ENCODE measurements around the gene COLEC12.

COLEC12 gene

DNA sequence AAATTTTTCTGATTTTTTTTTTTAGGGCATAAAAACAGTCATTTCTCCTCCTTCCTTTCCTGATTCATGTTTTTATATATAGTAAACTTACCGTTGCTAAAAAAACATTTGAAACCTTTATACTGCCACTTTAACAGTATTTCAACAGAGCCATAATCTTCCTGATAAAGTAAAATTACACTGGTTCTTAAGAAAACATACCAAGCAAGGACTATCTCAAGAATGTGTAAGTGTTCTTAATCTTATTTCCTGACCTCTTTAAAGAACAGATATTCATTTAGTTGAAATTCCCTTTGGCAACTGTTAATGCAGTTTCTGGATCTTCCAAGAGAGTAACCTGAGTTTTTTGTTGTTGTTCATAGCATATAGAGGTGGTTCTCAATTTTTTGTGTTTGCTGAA lies 26.6 kb upstream of the COLEC12 start:
- DNase-seq (ENCODE audit: low read depth), result no peak
- H3K4me3 ChIP-seq (ENCODE audit: low read depth, low read length), result no peak overlapping the region
- TF ChIP-seq MYC (IDR thresholded peaks at IDR 0.05; ENCODE audit: low read depth, low read length), result no peak
- TF ChIP-seq, protein P1, sequence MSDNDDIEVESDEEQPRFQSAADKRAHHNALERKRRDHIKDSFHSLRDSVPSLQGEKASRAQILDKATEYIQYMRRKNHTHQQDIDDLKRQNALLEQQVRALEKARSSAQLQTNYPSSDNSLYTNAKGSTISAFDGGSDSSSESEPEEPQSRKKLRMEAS (IDR thresholded peaks at IDR 0.05; ENCODE audit: low read depth, low read length), result no peak
- TF ChIP-seq, protein P2, sequence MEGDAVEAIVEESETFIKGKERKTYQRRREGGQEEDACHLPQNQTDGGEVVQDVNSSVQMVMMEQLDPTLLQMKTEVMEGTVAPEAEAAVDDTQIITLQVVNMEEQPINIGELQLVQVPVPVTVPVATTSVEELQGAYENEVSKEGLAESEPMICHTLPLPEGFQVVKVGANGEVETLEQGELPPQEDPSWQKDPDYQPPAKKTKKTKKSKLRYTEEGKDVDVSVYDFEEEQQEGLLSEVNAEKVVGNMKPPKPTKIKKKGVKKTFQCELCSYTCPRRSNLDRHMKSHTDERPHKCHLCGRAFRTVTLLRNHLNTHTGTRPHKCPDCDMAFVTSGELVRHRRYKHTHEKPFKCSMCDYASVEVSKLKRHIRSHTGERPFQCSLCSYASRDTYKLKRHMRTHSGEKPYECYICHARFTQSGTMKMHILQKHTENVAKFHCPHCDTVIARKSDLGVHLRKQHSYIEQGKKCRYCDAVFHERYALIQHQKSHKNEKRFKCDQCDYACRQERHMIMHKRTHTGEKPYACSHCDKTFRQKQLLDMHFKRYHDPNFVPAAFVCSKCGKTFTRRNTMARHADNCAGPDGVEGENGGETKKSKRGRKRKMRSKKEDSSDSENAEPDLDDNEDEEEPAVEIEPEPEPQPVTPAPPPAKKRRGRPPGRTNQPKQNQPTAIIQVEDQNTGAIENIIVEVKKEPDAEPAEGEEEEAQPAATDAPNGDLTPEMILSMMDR (IDR thresholded peaks at IDR 0.05; ENCODE audit: low read depth, low read length), result no peak
- TF ChIP-seq POLR2A (IDR thresholded peaks at IDR 0.05; ENCODE audit: extremely low read depth, insufficient read length), result no peak

- TF ChIP-seq MYC (IDR thresholded peaks at IDR 0.05; ENCODE audit: low read depth, low read length), result no peak
- TF ChIP-seq, protein P2 (IDR thresholded peaks at IDR 0.05; ENCODE audit: low read depth, low read length), result no peak
- no peak for TF ChIP-seq POLR2A (IDR thresholded peaks at IDR 0.05; ENCODE audit: extremely low read depth, insufficient read length)
- TF ChIP-seq, protein P1 (IDR thresholded peaks at IDR 0.05; ENCODE audit: low read depth, low read length), result no peak
- no peak for DNase-seq (ENCODE audit: low read depth)
- H3K4me3 ChIP-seq (ENCODE audit: low read depth, low read length), result no peak overlapping the region
Measured at GRCh38 chr18:526681-527080, 26.2 kb upstream of the COLEC12 start.

DNA sequence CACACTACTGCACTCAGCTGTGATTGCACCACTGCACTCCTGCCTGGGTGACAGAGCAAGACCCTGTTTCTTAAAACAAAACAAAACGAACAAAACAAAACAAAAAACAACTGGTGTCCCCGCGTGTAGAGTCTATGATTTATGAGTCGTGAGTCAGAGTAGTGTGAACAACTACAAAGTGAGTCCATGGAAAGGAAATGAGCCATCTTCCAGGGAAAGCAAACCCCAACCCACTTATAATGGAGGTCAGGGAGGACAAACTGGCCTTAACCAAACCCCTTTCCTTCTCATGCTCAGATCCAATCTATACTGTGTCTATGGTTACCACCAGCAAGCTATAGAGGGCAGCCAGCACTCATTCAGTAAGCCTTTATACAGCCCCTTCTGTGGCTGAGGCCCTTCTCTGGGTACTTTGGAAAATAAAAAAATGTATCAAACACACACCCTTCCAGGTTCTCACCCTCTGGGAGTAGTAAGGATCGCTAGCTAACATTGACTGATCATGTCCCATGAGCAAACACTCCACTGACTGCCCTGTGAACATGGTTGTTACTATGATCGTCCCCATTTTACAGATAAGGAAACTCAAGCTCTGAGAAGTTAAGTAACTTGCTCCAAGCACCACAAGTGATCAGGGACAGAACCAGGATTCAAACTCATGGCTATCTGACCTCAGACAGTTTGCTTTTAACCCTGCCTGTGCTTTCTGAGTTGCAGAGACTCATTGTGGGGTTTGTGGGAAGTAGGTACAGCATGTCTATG lies 24.7 kb upstream of the COLEC12 start:
- DNase-seq (ENCODE audit: low read depth), result no peak
- no peak overlapping the region for H3K4me3 ChIP-seq (ENCODE audit: low read depth, low read length)
- TF ChIP-seq POLR2A (IDR thresholded peaks at IDR 0.05; ENCODE audit: extremely low read depth, insufficient read length) (no peak), MYC (IDR thresholded peaks at IDR 0.05; ENCODE audit: low read depth, low read length) (no peak)
- TF ChIP-seq, protein P2 (IDR thresholded peaks at IDR 0.05; ENCODE audit: low read depth, low read length), result no peak
- TF ChIP-seq, protein P1 (IDR thresholded peaks at IDR 0.05; ENCODE audit: low read depth, low read length), result no peak

DNA sequence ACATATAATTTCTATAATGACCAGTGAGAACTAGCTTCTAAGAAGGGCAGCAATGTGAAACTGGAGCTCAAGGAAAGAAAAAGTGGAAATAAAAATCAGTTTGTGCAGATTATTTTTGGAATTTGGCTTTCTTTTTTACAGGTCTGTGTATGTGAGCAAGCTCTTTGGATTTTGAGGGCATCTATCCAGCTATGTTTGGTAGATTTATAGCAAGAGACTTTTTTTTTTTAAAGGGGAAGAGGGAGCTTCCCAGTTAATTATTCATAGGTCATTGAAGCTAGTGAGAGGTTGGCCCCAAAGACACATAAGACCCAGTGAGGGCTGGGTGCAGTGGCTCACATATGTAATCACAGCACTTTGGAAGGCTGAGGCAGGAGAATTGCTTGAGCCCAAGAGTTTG lies 24.0 kb upstream of the COLEC12 start:
- TF ChIP-seq, protein P1 (IDR thresholded peaks at IDR 0.05; ENCODE audit: low read depth, low read length), result no peak
- TF ChIP-seq POLR2A (IDR thresholded peaks at IDR 0.05; ENCODE audit: extremely low read depth, insufficient read length), result no peak
- TF ChIP-seq, protein P2 (IDR thresholded peaks at IDR 0.05; ENCODE audit: low read depth, low read length), result no peak
- no peak for TF ChIP-seq MYC (IDR thresholded peaks at IDR 0.05; ENCODE audit: low read depth, low read length)
- no peak for DNase-seq (ENCODE audit: low read depth)

DNA sequence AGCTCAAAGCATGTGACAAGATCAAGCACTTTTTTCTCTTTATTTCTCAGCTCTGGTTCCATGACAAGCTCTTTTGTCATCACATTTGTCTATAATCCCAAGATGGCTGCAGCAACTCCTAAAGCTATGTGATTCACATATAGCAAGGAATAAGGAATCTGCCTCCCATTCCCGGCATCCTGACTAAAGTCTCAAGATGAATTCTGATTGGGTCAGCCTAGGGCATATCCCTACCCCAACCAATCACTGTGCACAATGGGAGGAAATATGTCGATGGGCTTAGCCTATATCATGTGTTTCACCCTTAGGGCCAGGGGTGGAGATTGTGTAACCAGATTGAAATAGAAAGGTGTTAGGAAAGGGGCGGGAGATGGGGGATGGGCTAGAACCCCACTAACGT lies 23.1 kb upstream of the COLEC12 start:
- H3K4me3 ChIP-seq (ENCODE audit: low read depth, low read length), result no peak overlapping the region
- no peak for DNase-seq (ENCODE audit: low read depth)
- TF ChIP-seq MYC (IDR thresholded peaks at IDR 0.05; ENCODE audit: low read depth, low read length) (no peak), POLR2A (IDR thresholded peaks at IDR 0.05; ENCODE audit: extremely low read depth, insufficient read length) (no peak)
- TF ChIP-seq, protein P1 (IDR thresholded peaks at IDR 0.05; ENCODE audit: low read depth, low read length), result no peak
- TF ChIP-seq, protein P2 (IDR thresholded peaks at IDR 0.05; ENCODE audit: low read depth, low read length), result no peak

More for the DNA sequence above, 24.0 kb upstream of the COLEC12 start:
- no peak overlapping the region for H3K4me3 ChIP-seq (ENCODE audit: low read depth, low read length)
